Liver (tissue), 3 donors: ENCODE measurements around the gene CHL1.

Experiments used
- CTCF ChIP-seq: fragments of 150-350 bp; IDR thresholded peaks from 2 replicates; pipeline ENCODE4 v1.5.1; 2017; ENCODE audit warnings: improper control_type of control experiment, low read depth, low read length; ENCODE audit not compliant: missing input control
- GABPA ChIP-seq, 2 donors: IDR thresholded peaks in 1 of 2; conservative IDR thresholded peaks in 1 of 2; 2 replicates each; pipeline ENCODE4 v1.6.1; 2016; ENCODE audit warnings: antibody characterized with exemption in 2 of 2, mild to moderate bottlenecking in 1 of 2, moderate library complexity in 1 of 2
- RAD21 ChIP-seq, 2 donors: IDR thresholded peaks; 2 replicates each; pipeline ENCODE4 v1.6.1; 2016; ENCODE audit warnings: antibody characterized with exemption in 2 of 2, mild to moderate bottlenecking in 2 of 2
- REST ChIP-seq: IDR thresholded peaks from 2 replicates; pipeline ENCODE4 v1.6.1; 2016; ENCODE audit warnings: antibody characterized with exemption, mild to moderate bottlenecking
- YY1 ChIP-seq: IDR thresholded peaks from 2 replicates; pipeline ENCODE4 v1.6.1; 2016; ENCODE audit warnings: antibody characterized with exemption, mild to moderate bottlenecking
- donor health status: healthy.
- donor health status: healthy.

- TF ChIP-seq CTCF (no peak), YY1 (no peak), RAD21 (IDR thresholded peaks at IDR 0.05) (no peak), REST (no peak), GABPA (IDR thresholded peaks at IDR 0.05 in 1 of 2, conservative IDR thresholded peaks at IDR 0.05 in 1 of 2) (no peak)
Measured at GRCh38 chr3:374459-374858, 177.9 kb downstream of the CHL1 start.
